Measurements from ENCODE around the gene DAZAP1. TPM values are rescaled to one million over a fixed set of nuclear protein-coding genes. Genes with fewer than 3 reads are reported as not detected.

DAZAP1 gene
- total RNA-seq, 1 donor, result 40.9 TPM

- no peak overlapping the region for H3K4me3 ChIP-seq (ENCODE audit: insufficient read depth, low read length)
- peak; percentile 23 for TF ChIP-seq CTCF (IDR thresholded peaks at IDR 0.05; ENCODE audit: extremely low read depth, low read depth, low read length)
- peak; percentile 67 for DNase-seq (ENCODE audit: insufficient read length, low spot score, missing footprints)
- H4K20me1 ChIP-seq (ENCODE audit: insufficient read depth, low read length), result no peaks in the 10 kb centered on the region
- H3K27me3 ChIP-seq (ENCODE audit: insufficient read depth, low read length), result no peaks in the 10 kb centered on the region
- no peak overlapping the region for H3K27ac ChIP-seq (ENCODE audit: low read depth, low read length)
- H2AFZ ChIP-seq (ENCODE audit: low read length), result no peak overlapping the region
- H3K4me1 ChIP-seq (ENCODE audit: insufficient read depth, low read length), result peaks cover 24% of the 10 kb centered on the region
- no peaks in the 10 kb centered on the region for H3K9me3 ChIP-seq (ENCODE audit: low read depth, low read length)
- peaks cover 50% of the 10 kb centered on the region for H3K36me3 ChIP-seq (ENCODE audit: insufficient read depth, low read length)
- no peak overlapping the region for H3K4me2 ChIP-seq (ENCODE audit: insufficient read depth, low read length)
- peaks cover 23% of the 10 kb centered on the region for H3K79me2 ChIP-seq (ENCODE audit: insufficient read depth, low read length)
These were observed 43.2 kb upstream of the DAZAP1 start for GRCh38 chr19:1364070-1364704.

- Histone ChIP-seq H2AFZ (ENCODE audit: low read length) (no peak overlapping the region), H3K79me2 (ENCODE audit: insufficient read depth, low read length) (peaks cover 23% of the 10 kb centered on the region), H3K36me3 (ENCODE audit: insufficient read depth, low read length) (peaks cover 60% of the 10 kb centered on the region), H3K9me3 (ENCODE audit: low read depth, low read length) (no peaks in the 10 kb centered on the region), H3K27me3 (ENCODE audit: insufficient read depth, low read length) (no peaks in the 10 kb centered on the region), H3K27ac (ENCODE audit: low read depth, low read length) (no peak overlapping the region), H3K4me3 (ENCODE audit: insufficient read depth, low read length) (no peak overlapping the region), H3K4me1 (ENCODE audit: insufficient read depth, low read length) (peaks cover 18% of the 10 kb centered on the region), H3K4me2 (ENCODE audit: insufficient read depth, low read length) (no peak overlapping the region), H4K20me1 (ENCODE audit: insufficient read depth, low read length) (no peaks in the 10 kb centered on the region)
- peak; percentile 49 for DNase-seq (ENCODE audit: insufficient read length, low spot score, missing footprints)
- TF ChIP-seq CTCF (IDR thresholded peaks at IDR 0.05; ENCODE audit: extremely low read depth, low read depth, low read length), result no peak
These were observed 41.8 kb upstream of the DAZAP1 start for GRCh38 chr19:1365319-1366269.

- Histone ChIP-seq H3K4me2 (ENCODE audit: insufficient read depth, low read length) (no peak overlapping the region), H3K4me1 (ENCODE audit: insufficient read depth, low read length) (peaks cover 11% of the 10 kb centered on the region), H3K79me2 (ENCODE audit: insufficient read depth, low read length) (peaks cover 23% of the 10 kb centered on the region), H2AFZ (ENCODE audit: low read length) (no peak overlapping the region), H4K20me1 (ENCODE audit: insufficient read depth, low read length) (peaks cover 2% of the 10 kb centered on the region), H3K4me3 (ENCODE audit: insufficient read depth, low read length) (no peak overlapping the region), H3K27ac (ENCODE audit: low read depth, low read length) (no peak overlapping the region), H3K9me3 (ENCODE audit: low read depth, low read length) (no peaks in the 10 kb centered on the region), H3K27me3 (ENCODE audit: insufficient read depth, low read length) (no peaks in the 10 kb centered on the region), H3K36me3 (ENCODE audit: insufficient read depth, low read length) (peaks cover 67% of the 10 kb centered on the region)
- peak; percentile 47 for DNase-seq (ENCODE audit: insufficient read length, low spot score, missing footprints)
- no peak for TF ChIP-seq CTCF (IDR thresholded peaks at IDR 0.05; ENCODE audit: extremely low read depth, low read depth, low read length)
These were observed 41.1 kb upstream of the DAZAP1 start for GRCh38 chr19:1366296-1366695.

Measured in osteoblast (primary cell).